Measurements from ENCODE around the gene MLF2.

Gene MLF2

GRCh38 chr12:6773590-6774351 is 20.8 kb upstream of the MLF2 start:
- Histone ChIP-seq H3K27me3 (ENCODE audit: insufficient read depth, low read length) (no peaks in the 10 kb centered on the region), H2AFZ (ENCODE audit: low read depth, low read length) (no peak overlapping the region), H3K9me3 (ENCODE audit: low read length) (no peaks in the 10 kb centered on the region), H3K36me3 (ENCODE audit: insufficient read depth, low read length) (peaks cover 42% of the 10 kb centered on the region), H3K4me1 (ENCODE audit: insufficient read depth, low read length) (peaks cover 38% of the 10 kb centered on the region), H3K4me3 (ENCODE audit: low read length) (no peak overlapping the region)

- H3K9me3 ChIP-seq (ENCODE audit: low read length): no peaks in the 10 kb centered on the region
- peaks cover 42% of the 10 kb centered on the region for H3K36me3 ChIP-seq (ENCODE audit: insufficient read depth, low read length)
- H3K27me3 ChIP-seq (ENCODE audit: insufficient read depth, low read length): no peaks in the 10 kb centered on the region
- no peak overlapping the region for H2AFZ ChIP-seq (ENCODE audit: low read depth, low read length)
- peaks cover 37% of the 10 kb centered on the region for H3K4me1 ChIP-seq (ENCODE audit: insufficient read depth, low read length)
- no peak overlapping the region for H3K4me3 ChIP-seq (ENCODE audit: low read length)
These were observed 20.0 kb upstream of the MLF2 start for GRCh38 chr12:6772726-6773589.

- H3K27me3 ChIP-seq (ENCODE audit: insufficient read depth, low read length): no peaks in the 10 kb centered on the region
- no peaks in the 10 kb centered on the region for H3K9me3 ChIP-seq (ENCODE audit: low read length)
- peaks cover 42% of the 10 kb centered on the region for H3K36me3 ChIP-seq (ENCODE audit: insufficient read depth, low read length)
- H2AFZ ChIP-seq (ENCODE audit: low read depth, low read length): no peak within 1 kb of the TSS
- no peak within 1 kb of the TSS for H3K4me3 ChIP-seq (ENCODE audit: low read length)
- H3K4me1 ChIP-seq (ENCODE audit: insufficient read depth, low read length): peaks cover 33% of the 10 kb centered on the region
These were observed 19.4 kb upstream of the MLF2 start, which contains the start of gene LAG3 for GRCh38 chr12:6772331-6772695. Gene LAG3, plus strand, starts transcription at chr12:6772520. Its CDS starts 333 bp downstream, at chr12:6772853.

GRCh38 chr12:6771509-6772330 is 18.8 kb upstream of the MLF2 start:
- no peak overlapping the region for H2AFZ ChIP-seq (ENCODE audit: low read depth, low read length)
- no peak overlapping the region for H3K4me3 ChIP-seq (ENCODE audit: low read length)
- H3K27me3 ChIP-seq (ENCODE audit: insufficient read depth, low read length): no peaks in the 10 kb centered on the region
- H3K36me3 ChIP-seq (ENCODE audit: insufficient read depth, low read length): peaks cover 42% of the 10 kb centered on the region
- no peaks in the 10 kb centered on the region for H3K9me3 ChIP-seq (ENCODE audit: low read length)
- peaks cover 33% of the 10 kb centered on the region for H3K4me1 ChIP-seq (ENCODE audit: insufficient read depth, low read length)

GRCh38 chr12:6771091-6771495 is 18.2 kb upstream of the MLF2 start:
- Histone ChIP-seq H3K27me3 (ENCODE audit: insufficient read depth, low read length) (no peaks in the 10 kb centered on the region), H3K9me3 (ENCODE audit: low read length) (no peaks in the 10 kb centered on the region), H3K4me1 (ENCODE audit: insufficient read depth, low read length) (peaks cover 33% of the 10 kb centered on the region), H3K36me3 (ENCODE audit: insufficient read depth, low read length) (peaks cover 40% of the 10 kb centered on the region), H2AFZ (ENCODE audit: low read depth, low read length) (no peak overlapping the region), H3K4me3 (ENCODE audit: low read length) (no peak overlapping the region)

- H3K9me3 ChIP-seq (ENCODE audit: low read length): no peaks in the 10 kb centered on the region
- H3K4me3 ChIP-seq (ENCODE audit: low read length): no peak overlapping the region
- peaks cover 36% of the 10 kb centered on the region for H3K4me1 ChIP-seq (ENCODE audit: insufficient read depth, low read length)
- H2AFZ ChIP-seq (ENCODE audit: low read depth, low read length): no peak overlapping the region
- H3K36me3 ChIP-seq (ENCODE audit: insufficient read depth, low read length): peaks cover 36% of the 10 kb centered on the region
- H3K27me3 ChIP-seq (ENCODE audit: insufficient read depth, low read length): no peaks in the 10 kb centered on the region
These were observed 17.7 kb upstream of the MLF2 start for GRCh38 chr12:6770600-6770999.

- H3K27me3 ChIP-seq (ENCODE audit: insufficient read depth, low read length): no peaks in the 10 kb centered on the region
- no peaks in the 10 kb centered on the region for H3K9me3 ChIP-seq (ENCODE audit: low read length)
- peaks cover 31% of the 10 kb centered on the region for H3K36me3 ChIP-seq (ENCODE audit: insufficient read depth, low read length)
- H2AFZ ChIP-seq (ENCODE audit: low read depth, low read length): no peak overlapping the region
- H3K4me1 ChIP-seq (ENCODE audit: insufficient read depth, low read length): peaks cover 41% of the 10 kb centered on the region
- no peak overlapping the region for H3K4me3 ChIP-seq (ENCODE audit: low read length)
These were observed 17.2 kb upstream of the MLF2 start for GRCh38 chr12:6770094-6770493.

- Histone ChIP-seq H3K4me1 (ENCODE audit: insufficient read depth, low read length) (peaks cover 45% of the 10 kb centered on the region), H3K27me3 (ENCODE audit: insufficient read depth, low read length) (no peaks in the 10 kb centered on the region), H3K4me3 (ENCODE audit: low read length) (peak overlapping the region; percentile 61), H3K36me3 (ENCODE audit: insufficient read depth, low read length) (peaks cover 27% of the 10 kb centered on the region), H2AFZ (ENCODE audit: low read depth, low read length) (no peak overlapping the region), H3K9me3 (ENCODE audit: low read length) (no peaks in the 10 kb centered on the region)
These were observed 16.7 kb upstream of the MLF2 start for GRCh38 chr12:6769666-6770065.

DNA sequence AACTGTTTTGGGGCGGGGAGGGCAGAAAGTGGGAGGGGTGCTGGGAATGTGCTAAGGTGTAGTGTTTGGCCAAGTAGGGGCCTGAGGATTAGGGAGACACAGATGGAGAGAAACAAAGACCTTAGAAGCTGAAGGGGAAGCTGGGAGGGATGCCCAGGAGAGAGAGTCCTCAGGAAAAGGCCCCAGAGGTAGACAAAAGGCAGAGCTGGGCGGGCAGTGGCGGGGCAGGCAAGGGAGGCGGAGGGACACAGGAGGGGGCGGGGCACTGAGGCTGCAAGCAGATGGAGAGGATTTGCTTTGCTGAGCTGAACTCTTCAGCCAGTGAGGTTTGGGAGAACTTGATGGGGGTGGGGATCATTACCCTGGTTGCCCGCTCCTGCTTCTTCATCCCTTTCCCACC is 16.0 kb upstream of the MLF2 start:
- H3K27me3 ChIP-seq (ENCODE audit: insufficient read depth, low read length): no peaks in the 10 kb centered on the region
- peak overlapping the region; percentile 61 for H3K4me3 ChIP-seq (ENCODE audit: low read length)
- H3K4me1 ChIP-seq (ENCODE audit: insufficient read depth, low read length): peaks cover 49% of the 10 kb centered on the region
- no peak overlapping the region for H2AFZ ChIP-seq (ENCODE audit: low read depth, low read length)
- no peaks in the 10 kb centered on the region for H3K9me3 ChIP-seq (ENCODE audit: low read length)
- H3K36me3 ChIP-seq (ENCODE audit: insufficient read depth, low read length): peaks cover 26% of the 10 kb centered on the region

- Histone ChIP-seq H3K27me3 (ENCODE audit: insufficient read depth, low read length) (no peaks in the 10 kb centered on the region), H3K36me3 (ENCODE audit: insufficient read depth, low read length) (peaks cover 26% of the 10 kb centered on the region), H3K4me3 (ENCODE audit: low read length) (peak overlapping the region; percentile 61), H3K4me1 (ENCODE audit: insufficient read depth, low read length) (peaks cover 54% of the 10 kb centered on the region), H3K9me3 (ENCODE audit: low read length) (no peaks in the 10 kb centered on the region), H2AFZ (ENCODE audit: low read depth, low read length) (no peak overlapping the region)
These were observed 15.5 kb upstream of the MLF2 start for GRCh38 chr12:6768437-6768914.

DNA sequence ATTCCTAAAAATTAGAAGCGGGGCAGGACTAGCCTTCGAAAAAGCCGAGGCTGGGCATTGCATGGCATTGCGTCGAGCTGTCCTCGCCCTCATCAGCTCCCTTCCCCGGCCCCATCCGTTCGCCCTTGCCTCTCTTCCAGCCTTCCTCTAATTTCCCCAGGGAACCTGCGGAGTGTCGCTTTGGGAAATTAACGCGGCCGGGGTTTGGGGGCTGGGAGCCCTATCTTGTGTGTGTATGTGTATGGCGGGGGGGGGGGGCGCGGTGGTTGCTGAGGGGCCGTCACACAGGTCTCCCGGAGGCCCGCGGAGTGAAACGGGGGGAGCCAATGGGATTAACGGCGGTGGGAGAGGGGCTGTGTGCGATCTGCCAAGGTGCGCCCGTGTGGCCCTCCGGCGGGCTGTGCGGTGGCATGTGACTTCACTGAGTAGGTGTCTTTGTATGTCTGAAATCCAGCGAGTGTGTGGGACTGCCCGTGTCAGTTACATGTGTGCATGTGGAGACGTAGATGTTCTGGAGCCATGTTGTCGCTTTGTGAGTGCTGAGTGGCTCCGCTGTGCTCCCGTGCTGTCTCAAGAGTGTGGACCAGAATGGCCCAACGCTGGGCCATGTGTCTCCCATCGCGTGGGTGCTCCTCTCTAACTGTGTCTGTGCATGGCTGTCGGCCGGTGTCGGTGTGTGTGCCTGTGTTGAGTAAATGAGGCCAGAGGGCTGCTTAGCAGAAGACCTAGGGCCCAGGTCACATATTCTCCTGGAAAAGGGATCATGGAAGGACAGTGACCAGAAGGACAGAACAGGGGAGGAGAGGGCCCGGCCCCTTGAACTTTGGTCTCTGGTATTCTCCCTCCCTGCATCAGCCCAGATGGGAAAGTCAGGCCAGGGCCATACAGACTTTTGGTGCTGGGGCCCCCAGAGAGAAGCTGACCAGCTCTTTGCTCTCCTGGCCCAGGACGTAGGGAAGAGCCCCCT is 14.7 kb upstream of the MLF2 start:
- Histone ChIP-seq H3K4me1 (ENCODE audit: insufficient read depth, low read length) (peaks cover 57% of the 10 kb centered on the region), H2AFZ (ENCODE audit: low read depth, low read length) (no peak overlapping the region), H3K36me3 (ENCODE audit: insufficient read depth, low read length) (peaks cover 26% of the 10 kb centered on the region), H3K4me3 (ENCODE audit: low read length) (peak overlapping the region; percentile 61), H3K9me3 (ENCODE audit: low read length) (no peaks in the 10 kb centered on the region), H3K27me3 (ENCODE audit: insufficient read depth, low read length) (no peaks in the 10 kb centered on the region)
